Muscle of leg (tissue), 11 donors: ENCODE data around the gene WDR83. TPM values are rescaled to one million over a fixed set of nuclear protein-coding genes. Genes with fewer than 3 reads are reported as not detected.
"Not testable (repeated sequence)": the region's sequence is repeated elsewhere in the genome, so short reads cannot be mapped to it uniquely, and the experiment has no call there.

Experiments used
- DNase-seq: peaks from one replicate; pipeline ENCODE4 v3.0.0; 2013
- H3K27ac ChIP-seq: one replicate; pipeline ENCODE4 v1.5.1; 2013; ENCODE audit warnings: mild to moderate bottlenecking, low read length, control low read depth
- H3K27me3 ChIP-seq: one replicate; pipeline ENCODE4 v1.6.1; 2013; ENCODE audit warnings: low read length; ENCODE audit not compliant: control insufficient read depth, insufficient read depth
- H3K36me3 ChIP-seq: one replicate; pipeline ENCODE4 v1.6.1; 2013; ENCODE audit warnings: low read length; ENCODE audit not compliant: control insufficient read depth, insufficient read depth
- H3K4me1 ChIP-seq: one replicate; pipeline ENCODE4 v1.6.1; 2013; ENCODE audit warnings: low read length; ENCODE audit not compliant: control insufficient read depth, insufficient read depth
- H3K4me3 ChIP-seq: one replicate; pipeline ENCODE4 v1.5.1; 2013; ENCODE audit warnings: low read length, control low read depth
- H3K9me3 ChIP-seq: replicated peaks from 2 replicates; pipeline ENCODE4 v1.6.1; 2013; ENCODE audit warnings: low read depth, low read length; ENCODE audit not compliant: control insufficient read depth
- WGBS: methylation state at CpG from one replicate; pipeline ENCODE4 v1.1.5; 2013; ENCODE audit warnings: missing lambda C conversion rate; ENCODE audit not compliant: insufficient coverage; 5-methylcytosine and 5-hydroxymethylcytosine counted together
- polyA plus RNA-seq, 8 donors: library from polyadenylated mRNA; unstranded; fragments of 120-200 nt; gene quantifications; one replicate each; pipeline versions ENCODE4 v1.2.1 to v1.2.3, GENCODE V29; 2013; ENCODE audit warnings: inconsistent platforms in 1 of 8, low replicate concordance in 1 of 8; ENCODE audit not compliant: insufficient read length in 8 of 8, insufficient read depth in 1 of 8
- total RNA-seq: library from RNA; stranded (reverse); fragments of 120-200 nt; gene quantifications from one replicate; pipeline ENCODE4 v1.2.4, GENCODE V29; 2013

Gene WDR83
- total and polyA plus RNA-seq, 9 donors: 6.8 to 16.0 (median 13.0) TPM

DNA sequence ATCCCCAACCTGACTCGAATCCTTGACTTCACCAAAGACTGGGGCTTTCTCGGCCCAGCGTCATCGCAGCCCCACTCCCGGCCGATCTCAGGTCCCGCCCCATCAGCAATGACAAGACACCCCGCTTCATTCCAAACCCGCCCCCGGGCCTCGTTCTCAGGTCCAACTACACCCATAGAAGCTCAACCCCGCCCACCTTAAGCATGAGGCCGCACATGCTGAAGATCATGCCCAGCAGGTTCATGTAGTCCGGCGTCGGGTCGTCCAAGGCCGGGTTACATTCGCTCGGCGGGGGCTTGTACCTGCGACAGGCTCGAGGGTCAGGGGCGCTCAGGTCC lies 2.3 kb downstream of the WDR83 start:
- peak overlapping the region; percentile 90 for H3K4me3 ChIP-seq
- no peaks in the 10 kb centered on the region for H3K27me3 ChIP-seq
- peaks cover 39% of the 10 kb centered on the region for H3K36me3 ChIP-seq
- WGBS: 0% methylated on average over 23 of the region's 24 CpGs
- no peaks in the 10 kb centered on the region for H3K9me3 ChIP-seq
- H3K27ac ChIP-seq: peak overlapping the region; percentile 96
- peaks cover 34% of the 10 kb centered on the region for H3K4me1 ChIP-seq
- DNase-seq: peak; percentile 82

- Histone ChIP-seq H3K27me3 (no peaks in the 10 kb centered on the region), H3K9me3 (no peaks in the 10 kb centered on the region), H3K27ac (peak overlapping the region; percentile 96), H3K36me3 (peaks cover 41% of the 10 kb centered on the region), H3K4me3 (peak overlapping the region; percentile 90), H3K4me1 (peaks cover 34% of the 10 kb centered on the region)
- under 1% methylated on average over 52 of the region's 64 CpGs for whole genome bisulfite sequencing
- DNase-seq: peak; percentile 94
These were observed 2.9 kb downstream of the WDR83 start for GRCh38 chr19:12669270-12670158.

GRCh38 chr19:12670159-12670928 lies 3.7 kb downstream of the WDR83 start:
- Histone ChIP-seq H3K27me3 (no peaks in the 10 kb centered on the region), H3K4me3 (peak overlapping the region; percentile 90), H3K27ac (peak overlapping the region; percentile 96), H3K36me3 (peaks cover 38% of the 10 kb centered on the region), H3K4me1 (peaks cover 34% of the 10 kb centered on the region), H3K9me3 (no peaks in the 10 kb centered on the region)
- DNase-seq: no peak
- 56% methylated on average over 18 of the region's 26 CpGs for WGBS

DNA sequence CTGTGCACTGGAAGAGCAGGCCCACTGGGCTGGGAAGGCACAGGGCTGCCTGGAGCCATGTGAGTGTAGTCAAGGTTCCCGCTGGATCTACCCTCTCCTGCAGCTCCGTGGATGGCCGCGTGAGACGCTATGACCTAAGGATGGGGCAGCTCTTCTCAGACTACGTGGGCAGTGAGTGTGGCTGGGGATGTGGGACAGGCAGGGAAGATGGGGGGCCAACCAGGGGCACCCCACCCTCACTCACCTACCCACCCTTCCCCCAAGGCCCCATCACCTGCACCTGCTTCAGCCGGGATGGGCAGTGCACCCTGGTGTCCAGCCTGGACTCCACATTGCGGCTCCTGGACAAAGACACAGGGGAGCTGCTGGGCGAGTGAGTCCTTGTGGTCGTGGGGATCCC lies 6.1 kb downstream of the WDR83 start:
- no peaks in the 10 kb centered on the region for H3K27me3 ChIP-seq
- H3K27ac ChIP-seq: no peak overlapping the region
- H3K4me3 ChIP-seq: no peak overlapping the region
- H3K36me3 ChIP-seq: peaks cover 57% of the 10 kb centered on the region
- no peaks in the 10 kb centered on the region for H3K9me3 ChIP-seq
- 83% methylated on average over 4 of the region's 10 CpGs for WGBS
- peaks cover 19% of the 10 kb centered on the region for H3K4me1 ChIP-seq
- DNase-seq: no peak

GRCh38 chr19:12675399-12675798 lies 8.8 kb downstream of the WDR83 start:
- H3K36me3 ChIP-seq: peaks cover 72% of the 10 kb centered on the region
- 93% methylated on average over 7 of the region's 10 CpGs for WGBS
- no peak overlapping the region for H3K4me3 ChIP-seq
- no peaks in the 10 kb centered on the region for H3K9me3 ChIP-seq
- no peak overlapping the region for H3K27ac ChIP-seq
- peaks cover 6% of the 10 kb centered on the region for H3K4me1 ChIP-seq
- DNase-seq: no peak
- no peaks in the 10 kb centered on the region for H3K27me3 ChIP-seq

GRCh38 chr19:12675940-12676339 lies 9.3 kb downstream of the WDR83 start:
- 89% methylated on average over 14 of the region's 15 CpGs for WGBS
- Histone ChIP-seq H3K36me3 (peaks cover 72% of the 10 kb centered on the region), H3K27me3 (no peaks in the 10 kb centered on the region), H3K9me3 (no peaks in the 10 kb centered on the region), H3K27ac (no peak overlapping the region), H3K4me1 (peaks cover 2% of the 10 kb centered on the region), H3K4me3 (no peak overlapping the region)
- no peak for DNase-seq

DNA sequence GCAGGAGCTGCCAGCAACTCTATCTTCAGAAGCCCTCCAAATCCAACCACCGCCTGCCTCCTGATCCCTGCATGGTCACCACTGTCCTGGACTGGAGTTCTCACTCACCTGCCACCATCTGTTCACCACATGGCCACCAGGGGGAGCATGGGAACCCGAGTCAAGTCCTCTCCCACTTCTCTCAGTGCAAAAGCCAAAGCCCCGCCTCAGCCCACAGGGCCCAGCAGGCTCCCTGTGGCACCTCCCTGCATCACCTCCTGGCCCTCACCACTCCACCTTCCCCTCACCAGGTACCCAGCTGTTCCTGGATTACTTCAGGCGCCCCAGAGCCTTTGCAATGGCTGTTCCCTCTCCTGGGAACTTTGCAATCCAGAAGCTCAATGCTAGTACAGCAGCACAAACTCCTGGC lies 9.8 kb downstream of the WDR83 start:
- no peaks in the 10 kb centered on the region for H3K9me3 ChIP-seq
- H3K27ac ChIP-seq: no peak overlapping the region
- WGBS: 10% methylated on average over 3 of the region's 4 CpGs
- H3K4me3 ChIP-seq: no peak overlapping the region
- peaks cover 2% of the 10 kb centered on the region for H3K4me1 ChIP-seq
- no peaks in the 10 kb centered on the region for H3K27me3 ChIP-seq
- peaks cover 72% of the 10 kb centered on the region for H3K36me3 ChIP-seq
- DNase-seq: peak; percentile 79

DNA sequence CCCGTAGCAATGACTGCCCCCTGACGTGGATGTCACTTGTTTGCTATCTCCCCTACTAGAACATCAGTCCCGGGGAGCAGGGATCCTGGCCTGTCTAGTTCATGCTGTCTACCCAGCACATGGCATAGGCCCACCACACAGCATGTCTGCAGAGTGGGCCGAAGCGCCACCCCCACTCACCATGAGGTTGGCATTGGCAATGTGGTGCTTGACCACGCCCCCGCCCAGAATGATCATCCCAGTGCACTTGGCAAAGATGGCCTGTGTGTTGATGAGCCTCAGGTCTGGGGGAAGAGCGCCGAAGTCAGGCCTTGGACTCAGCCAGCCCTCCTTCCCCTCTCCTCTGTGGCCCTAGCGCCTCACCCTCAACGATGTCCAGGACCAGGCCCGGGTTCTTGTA lies 10.3 kb downstream of the WDR83 start:
- Histone ChIP-seq H3K9me3 (no peaks in the 10 kb centered on the region), H3K4me3 (no peak overlapping the region), H3K36me3 (peaks cover 71% of the 10 kb centered on the region), H3K4me1 (peaks cover 2% of the 10 kb centered on the region), H3K27me3 (no peaks in the 10 kb centered on the region), H3K27ac (no peak overlapping the region)
- DNase-seq: no peak
- whole genome bisulfite sequencing: 78% methylated on average over 4 of the region's 12 CpGs

DNA sequence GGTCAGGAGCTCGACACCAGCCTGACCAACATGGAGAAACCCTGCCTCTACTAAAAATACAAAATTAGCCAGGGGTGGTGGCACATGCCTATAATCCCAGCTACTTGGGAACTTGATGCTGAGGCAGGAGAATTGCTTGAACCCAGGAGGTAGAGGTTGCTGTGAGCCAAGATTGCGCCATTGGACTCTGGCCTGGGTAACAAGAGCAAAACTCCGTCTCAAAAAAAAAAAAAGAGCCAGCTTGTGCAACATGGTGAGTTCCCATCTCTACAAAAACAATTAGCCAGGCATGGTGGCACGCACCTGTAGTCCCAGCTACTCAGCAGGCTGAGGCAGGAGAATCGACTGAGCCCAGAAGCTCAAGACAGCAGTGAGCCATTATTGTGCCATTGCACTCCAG lies 11.4 kb downstream of the WDR83 start:
- 85% methylated on average over 5 of the region's 5 CpGs for WGBS

GRCh38 chr19:12680034-12680433 lies 13.4 kb downstream of the WDR83 start:
- no peak overlapping the region for H3K4me3 ChIP-seq
- DNase-seq: no peak
- no peaks in the 10 kb centered on the region for H3K27me3 ChIP-seq
- WGBS: 95% methylated on average over 8 of the region's 9 CpGs
- no peaks in the 10 kb centered on the region for H3K9me3 ChIP-seq
- no peak overlapping the region for H3K27ac ChIP-seq
- H3K4me1 ChIP-seq: peaks cover 2% of the 10 kb centered on the region
- H3K36me3 ChIP-seq: peaks cover 46% of the 10 kb centered on the region

More for the DNA sequence above, 11.4 kb downstream of the WDR83 start:
- DNase-seq, H3K9me3 ChIP-seq, H3K27me3 ChIP-seq, H3K4me1 ChIP-seq, H3K4me3 ChIP-seq, H3K27ac ChIP-seq: not testable (repeated sequence)
- peaks cover 61% of the 10 kb centered on the region for H3K36me3 ChIP-seq
